HG03558 (cell line): Measurements from ENCODE around the gene COL4A1.

Source experiments
- ATAC-seq: cut with Tn5 transposase; IDR thresholded peaks from one replicate; pipeline ENCODE4 v1.9.1; 2021; ENCODE audit warnings: moderate number of reproducible peaks; ENCODE audit not compliant: unreplicated experiment; ENCODE audit errors: extremely low read depth

Gene COL4A1

GRCh38 chr13:110154410-110154933, 152.5 kb downstream of the COL4A1 start:
- ATAC-seq, result no peak

GRCh38 chr13:110152351-110152750, 154.6 kb downstream of the COL4A1 start:
- ATAC-seq, result no peak

GRCh38 chr13:110151462-110151861, 155.5 kb downstream of the COL4A1 start:
- ATAC-seq, result no peak

- ATAC-seq, result no peak
These were observed 156.4 kb downstream of the COL4A1 start for GRCh38 chr13:110150384-110151101.

- no peak for ATAC-seq
These were observed 157.9 kb downstream of the COL4A1 start for GRCh38 chr13:110149036-110149435.

- ATAC-seq, result no peak
These were observed 166.9 kb downstream of the COL4A1 start for GRCh38 chr13:110140099-110140498.

- no peak for ATAC-seq
These were observed 168.3 kb downstream of the COL4A1 start for GRCh38 chr13:110138700-110139036.

- ATAC-seq, result peak; percentile 32
These were observed 168.8 kb downstream of the COL4A1 start for GRCh38 chr13:110138010-110138699.

- peak; percentile 61 for ATAC-seq
These were observed 169.3 kb downstream of the COL4A1 start for GRCh38 chr13:110137680-110138009.

GRCh38 chr13:110136660-110137585, 170.0 kb downstream of the COL4A1 start:
- ATAC-seq, result no peak

GRCh38 chr13:110135977-110136597, 170.9 kb downstream of the COL4A1 start:
- ATAC-seq, result no peak

GRCh38 chr13:110134801-110135200, 172.2 kb downstream of the COL4A1 start:
- ATAC-seq, result no peak

GRCh38 chr13:110133425-110134235, 173.3 kb downstream of the COL4A1 start:
- ATAC-seq, result no peak

GRCh38 chr13:110132225-110132982, 174.6 kb downstream of the COL4A1 start:
- ATAC-seq, result no peak

- ATAC-seq, result no peak
These were observed 175.5 kb downstream of the COL4A1 start for GRCh38 chr13:110131424-110131823.

GRCh38 chr13:110130431-110130830, 176.5 kb downstream of the COL4A1 start:
- ATAC-seq, result no peak

GRCh38 chr13:110129539-110130186, 177.3 kb downstream of the COL4A1 start:
- ATAC-seq, result no peak

- ATAC-seq, result no peak
These were observed 177.9 kb downstream of the COL4A1 start for GRCh38 chr13:110129076-110129475.
